Measurements from ENCODE around the gene CCNJL. TPM values are rescaled to one million over a fixed set of nuclear protein-coding genes. Genes with fewer than 3 reads are reported as not detected.

CCNJL gene
- total and polyA plus RNA-seq, 4 donors, result 0.07 to 0.84 (median 0.63) TPM

DNA sequence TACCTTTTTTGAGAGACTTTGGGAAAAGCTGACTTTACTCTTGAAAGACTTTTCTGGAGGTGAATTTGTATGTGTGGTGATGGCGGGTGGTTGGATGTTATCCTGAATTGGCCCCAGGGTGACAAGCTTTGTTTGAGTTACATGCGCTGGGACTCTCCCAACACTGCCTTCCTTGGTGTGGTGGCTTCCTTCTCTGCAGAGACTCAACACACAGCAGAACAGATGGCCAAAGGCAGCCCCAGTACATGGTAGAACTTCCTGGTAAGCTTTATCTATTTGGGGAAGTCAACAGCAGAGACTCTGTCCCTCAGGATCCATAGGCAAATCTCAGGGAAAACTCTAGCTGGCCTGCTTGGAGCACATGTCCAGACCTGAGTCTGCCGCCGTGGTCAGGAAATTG is 39.9 kb upstream of the CCNJL start:
- WGBS, result 94% methylated on average over 4 of the region's 4 CpGs
- no peak for DNase-seq (ENCODE audit: low spot score)
- Histone ChIP-seq H3K36me3 (ENCODE audit: control insufficient read depth in 4 of 4, insufficient read depth in 3 of 4, low read depth in 1 of 4, low read length in 3 of 4) (no peaks in the 10 kb centered on the region), H3K4me3 (ENCODE audit: low read depth in 1 of 3, low read length in 3 of 3) (no peak overlapping the region), H3K4me1 (ENCODE audit: control insufficient read depth in 4 of 4, insufficient read depth in 4 of 4, low read length in 3 of 4) (no peaks in the 10 kb centered on the region), H3K9me3 (ENCODE audit: control insufficient read depth in 4 of 4, low read length in 3 of 4) (no peaks in the 10 kb centered on the region), H3K27ac (ENCODE audit: low read depth in 1 of 2, low read length in 2 of 2) (no peak overlapping the region), H3K27me3 (ENCODE audit: control insufficient read depth in 4 of 4, insufficient read depth in 4 of 4, low read length in 3 of 4) (peaks cover 0 to 4% (median 0%) of the 10 kb centered on the region in 4 donors), H3K9ac (ENCODE audit: low read depth in 1 of 2, low read length in 2 of 2) (no peak overlapping the region)
- TF ChIP-seq RAD21 (IDR thresholded peaks at IDR 0.05) (no peak), EGR1 (IDR thresholded peaks at IDR 0.05; ENCODE audit: low read depth in 2 of 2) (no peak), SP1 (IDR thresholded peaks at IDR 0.05) (no peak), RXRA (IDR thresholded peaks at IDR 0.05) (no peak), GABPA (IDR thresholded peaks at IDR 0.05 in 1 of 2, conservative IDR thresholded peaks at IDR 0.05 in 1 of 2) (no peak), YY1 (IDR thresholded peaks at IDR 0.05) (no peak), NR2F2 (IDR thresholded peaks at IDR 0.05) (no peak), TAF1 (conservative IDR thresholded peaks at IDR 0.05) (no peak), FOXA2 (IDR thresholded peaks at IDR 0.05) (no peak), JUND (IDR thresholded peaks at IDR 0.05) (no peak), HNF4A (conservative IDR thresholded peaks at IDR 0.05) (no peak), HNF4G (IDR thresholded peaks at IDR 0.05) (no peak), FOXA1 (IDR thresholded peaks at IDR 0.05) (no peak)
- TF ChIP-seq, protein P1, sequence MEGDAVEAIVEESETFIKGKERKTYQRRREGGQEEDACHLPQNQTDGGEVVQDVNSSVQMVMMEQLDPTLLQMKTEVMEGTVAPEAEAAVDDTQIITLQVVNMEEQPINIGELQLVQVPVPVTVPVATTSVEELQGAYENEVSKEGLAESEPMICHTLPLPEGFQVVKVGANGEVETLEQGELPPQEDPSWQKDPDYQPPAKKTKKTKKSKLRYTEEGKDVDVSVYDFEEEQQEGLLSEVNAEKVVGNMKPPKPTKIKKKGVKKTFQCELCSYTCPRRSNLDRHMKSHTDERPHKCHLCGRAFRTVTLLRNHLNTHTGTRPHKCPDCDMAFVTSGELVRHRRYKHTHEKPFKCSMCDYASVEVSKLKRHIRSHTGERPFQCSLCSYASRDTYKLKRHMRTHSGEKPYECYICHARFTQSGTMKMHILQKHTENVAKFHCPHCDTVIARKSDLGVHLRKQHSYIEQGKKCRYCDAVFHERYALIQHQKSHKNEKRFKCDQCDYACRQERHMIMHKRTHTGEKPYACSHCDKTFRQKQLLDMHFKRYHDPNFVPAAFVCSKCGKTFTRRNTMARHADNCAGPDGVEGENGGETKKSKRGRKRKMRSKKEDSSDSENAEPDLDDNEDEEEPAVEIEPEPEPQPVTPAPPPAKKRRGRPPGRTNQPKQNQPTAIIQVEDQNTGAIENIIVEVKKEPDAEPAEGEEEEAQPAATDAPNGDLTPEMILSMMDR (IDR thresholded peaks at IDR 0.05; ENCODE audit: low read depth, low read length, missing input control), result no peak
- TF ChIP-seq, protein P2, sequence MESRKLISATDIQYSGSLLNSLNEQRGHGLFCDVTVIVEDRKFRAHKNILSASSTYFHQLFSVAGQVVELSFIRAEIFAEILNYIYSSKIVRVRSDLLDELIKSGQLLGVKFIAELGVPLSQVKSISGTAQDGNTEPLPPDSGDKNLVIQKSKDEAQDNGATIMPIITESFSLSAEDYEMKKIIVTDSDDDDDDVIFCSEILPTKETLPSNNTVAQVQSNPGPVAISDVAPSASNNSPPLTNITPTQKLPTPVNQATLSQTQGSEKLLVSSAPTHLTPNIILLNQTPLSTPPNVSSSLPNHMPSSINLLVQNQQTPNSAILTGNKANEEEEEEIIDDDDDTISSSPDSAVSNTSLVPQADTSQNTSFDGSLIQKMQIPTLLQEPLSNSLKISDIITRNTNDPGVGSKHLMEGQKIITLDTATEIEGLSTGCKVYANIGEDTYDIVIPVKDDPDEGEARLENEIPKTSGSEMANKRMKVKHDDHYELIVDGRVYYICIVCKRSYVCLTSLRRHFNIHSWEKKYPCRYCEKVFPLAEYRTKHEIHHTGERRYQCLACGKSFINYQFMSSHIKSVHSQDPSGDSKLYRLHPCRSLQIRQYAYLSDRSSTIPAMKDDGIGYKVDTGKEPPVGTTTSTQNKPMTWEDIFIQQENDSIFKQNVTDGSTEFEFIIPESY (IDR thresholded peaks at IDR 0.05), result no peak
- TF ChIP-seq, protein P3, sequence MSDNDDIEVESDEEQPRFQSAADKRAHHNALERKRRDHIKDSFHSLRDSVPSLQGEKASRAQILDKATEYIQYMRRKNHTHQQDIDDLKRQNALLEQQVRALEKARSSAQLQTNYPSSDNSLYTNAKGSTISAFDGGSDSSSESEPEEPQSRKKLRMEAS (IDR thresholded peaks at IDR 0.05), result no peak
- TF ChIP-seq, protein P4, sequence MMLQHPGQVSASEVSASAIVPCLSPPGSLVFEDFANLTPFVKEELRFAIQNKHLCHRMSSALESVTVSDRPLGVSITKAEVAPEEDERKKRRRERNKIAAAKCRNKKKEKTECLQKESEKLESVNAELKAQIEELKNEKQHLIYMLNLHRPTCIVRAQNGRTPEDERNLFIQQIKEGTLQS (IDR thresholded peaks at IDR 0.05), result no peak
- TF ChIP-seq, protein P5, sequence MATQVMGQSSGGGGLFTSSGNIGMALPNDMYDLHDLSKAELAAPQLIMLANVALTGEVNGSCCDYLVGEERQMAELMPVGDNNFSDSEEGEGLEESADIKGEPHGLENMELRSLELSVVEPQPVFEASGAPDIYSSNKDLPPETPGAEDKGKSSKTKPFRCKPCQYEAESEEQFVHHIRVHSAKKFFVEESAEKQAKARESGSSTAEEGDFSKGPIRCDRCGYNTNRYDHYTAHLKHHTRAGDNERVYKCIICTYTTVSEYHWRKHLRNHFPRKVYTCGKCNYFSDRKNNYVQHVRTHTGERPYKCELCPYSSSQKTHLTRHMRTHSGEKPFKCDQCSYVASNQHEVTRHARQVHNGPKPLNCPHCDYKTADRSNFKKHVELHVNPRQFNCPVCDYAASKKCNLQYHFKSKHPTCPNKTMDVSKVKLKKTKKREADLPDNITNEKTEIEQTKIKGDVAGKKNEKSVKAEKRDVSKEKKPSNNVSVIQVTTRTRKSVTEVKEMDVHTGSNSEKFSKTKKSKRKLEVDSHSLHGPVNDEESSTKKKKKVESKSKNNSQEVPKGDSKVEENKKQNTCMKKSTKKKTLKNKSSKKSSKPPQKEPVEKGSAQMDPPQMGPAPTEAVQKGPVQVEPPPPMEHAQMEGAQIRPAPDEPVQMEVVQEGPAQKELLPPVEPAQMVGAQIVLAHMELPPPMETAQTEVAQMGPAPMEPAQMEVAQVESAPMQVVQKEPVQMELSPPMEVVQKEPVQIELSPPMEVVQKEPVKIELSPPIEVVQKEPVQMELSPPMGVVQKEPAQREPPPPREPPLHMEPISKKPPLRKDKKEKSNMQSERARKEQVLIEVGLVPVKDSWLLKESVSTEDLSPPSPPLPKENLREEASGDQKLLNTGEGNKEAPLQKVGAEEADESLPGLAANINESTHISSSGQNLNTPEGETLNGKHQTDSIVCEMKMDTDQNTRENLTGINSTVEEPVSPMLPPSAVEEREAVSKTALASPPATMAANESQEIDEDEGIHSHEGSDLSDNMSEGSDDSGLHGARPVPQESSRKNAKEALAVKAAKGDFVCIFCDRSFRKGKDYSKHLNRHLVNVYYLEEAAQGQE (IDR thresholded peaks at IDR 0.05), result no peak

Measured in liver (tissue), 9 donors.